DMS79 treated with DMSO at 0.1 percent for 48 hours (cell line): ENCODE results near the gene AKAP9.
"Not testable (repeated sequence)": the region's sequence is repeated elsewhere in the genome, so short reads cannot be mapped to it uniquely, and the experiment has no call there.

Experiments
- DNase-seq: peaks from one replicate; lab custom pipeline; 2025; lab: John Stamatoyannopoulos, UW

Gene AKAP9

GRCh38 chr7:92013611-92014010 is 72.9 kb downstream of the AKAP9 start:
- DNase-seq: no peak

GRCh38 chr7:92020636-92021035 is 80.0 kb downstream of the AKAP9 start:
- DNase-seq: no peak

GRCh38 chr7:92025260-92025659 is 84.6 kb downstream of the AKAP9 start:
- DNase-seq: no peak

GRCh38 chr7:92026635-92027034 is 86.0 kb downstream of the AKAP9 start:
- not testable (repeated sequence) for DNase-seq

GRCh38 chr7:92027128-92027527 is 86.5 kb downstream of the AKAP9 start:
- not testable (repeated sequence) for DNase-seq

- no peak for DNase-seq
Observed at GRCh38 chr7:92028226-92028625, 87.6 kb downstream of the AKAP9 start.

- DNase-seq: no peak
Observed at GRCh38 chr7:92028686-92029085, 88.0 kb downstream of the AKAP9 start.

GRCh38 chr7:92034116-92034515 is 93.5 kb downstream of the AKAP9 start:
- DNase-seq: no peak

GRCh38 chr7:92035576-92035975 is 94.9 kb downstream of the AKAP9 start:
- DNase-seq: no peak

- DNase-seq: no peak
Observed at GRCh38 chr7:92039900-92040299, 99.2 kb downstream of the AKAP9 start.

- no peak for DNase-seq
Observed at GRCh38 chr7:92042056-92042737, 101.5 kb downstream of the AKAP9 start.

- DNase-seq: no peak
Observed at GRCh38 chr7:92043098-92043497, 102.4 kb downstream of the AKAP9 start.

GRCh38 chr7:92043637-92044036 is 103.0 kb downstream of the AKAP9 start:
- DNase-seq: no peak

- DNase-seq: no peak
Observed at GRCh38 chr7:92044148-92044547, 103.5 kb downstream of the AKAP9 start.

- no peak for DNase-seq
Observed at GRCh38 chr7:92044940-92045339, 104.3 kb downstream of the AKAP9 start.

GRCh38 chr7:92051655-92052054 is 111.0 kb downstream of the AKAP9 start:
- no peak for DNase-seq

- DNase-seq: no peak
Observed at GRCh38 chr7:92052159-92052558, 111.5 kb downstream of the AKAP9 start.

GRCh38 chr7:92052684-92053083 is 112.0 kb downstream of the AKAP9 start:
- DNase-seq: no peak

- no peak for DNase-seq
Observed at GRCh38 chr7:92053312-92053711, 112.7 kb downstream of the AKAP9 start.

- DNase-seq: no peak
Observed at GRCh38 chr7:92056286-92056685, 115.6 kb downstream of the AKAP9 start.

GRCh38 chr7:92057375-92057774 is 116.7 kb downstream of the AKAP9 start:
- no peak for DNase-seq

- DNase-seq: no peak
Observed at GRCh38 chr7:92058040-92058439, 117.4 kb downstream of the AKAP9 start.

GRCh38 chr7:92058899-92059298 is 118.2 kb downstream of the AKAP9 start:
- no peak for DNase-seq

GRCh38 chr7:92061154-92061553 is 120.5 kb downstream of the AKAP9 start:
- no peak for DNase-seq
